GM23248 (cell line): ENCODE data around the gene DNHD1. TPM values are rescaled to one million over a fixed set of nuclear protein-coding genes. Genes with fewer than 3 reads are reported as not detected.

Experiments
- DNase-seq: peaks from one replicate; pipeline ENCODE4 v3.0.0-alpha.2; 2015
- H2AFZ ChIP-seq: fragments of 200-600 bp; sonication (generic); 2 replicates; pipeline ENCODE4 v1.6.1; 2016; ENCODE audit warnings: antibody characterized with exemption
- H3F3A ChIP-seq: fragments of 200-600 bp; sonication (generic); 2 replicates; pipeline ENCODE4 v1.6.1; 2016; ENCODE audit warnings: mild to moderate bottlenecking, antibody characterized with exemption, mixed run types; ENCODE audit not compliant: insufficient read depth
- H3K27ac ChIP-seq: fragments of 200-600 bp; sonication (generic); 2 replicates; pipeline ENCODE4 v1.5.1; 2016; ENCODE audit warnings: mild to moderate bottlenecking
- H3K27me3 ChIP-seq: fragments of 200-600 bp; sonication (generic); replicated peaks from 2 replicates; pipeline ENCODE4 v1.6.1; 2016; ENCODE audit warnings: mild to moderate bottlenecking; ENCODE audit not compliant: insufficient read depth
- H3K36me3 ChIP-seq: fragments of 200-600 bp; sonication (generic); 2 replicates; pipeline ENCODE4 v1.6.1; 2016; ENCODE audit warnings: low read depth, mild to moderate bottlenecking
- H3K4me1 ChIP-seq: fragments of 200-600 bp; sonication (generic); 2 replicates; pipeline ENCODE4 v1.6.1; 2016; ENCODE audit warnings: mild to moderate bottlenecking; ENCODE audit not compliant: insufficient read depth
- H3K4me2 ChIP-seq: fragments of 200-600 bp; sonication (generic); one replicate; pipeline ENCODE4 v1.6.1; 2016; ENCODE audit warnings: mild to moderate bottlenecking; ENCODE audit not compliant: unreplicated experiment
- H3K4me3 ChIP-seq: fragments of 200-600 bp; sonication (generic); 2 replicates; pipeline ENCODE4 v1.5.1; 2016; ENCODE audit warnings: mild to moderate bottlenecking
- H3K79me2 ChIP-seq: fragments of 200-600 bp; sonication (generic); 2 replicates; pipeline ENCODE4 v1.6.1; 2016; ENCODE audit warnings: mild to moderate bottlenecking; ENCODE audit not compliant: insufficient read depth
- H3K9ac ChIP-seq: fragments of 200-600 bp; sonication (generic); 2 replicates; pipeline ENCODE4 v1.6.1; 2016; ENCODE audit warnings: mild to moderate bottlenecking
- H3K9me2 ChIP-seq: fragments of 200-600 bp; sonication (generic); 2 replicates; pipeline ENCODE4 v1.6.1; 2016; ENCODE audit warnings: mixed run types, mild to moderate bottlenecking, moderate library complexity; ENCODE audit not compliant: insufficient read depth
- H3K9me3 ChIP-seq: fragments of 200-600 bp; sonication (generic); one replicate; pipeline ENCODE4 v1.6.1; 2017; ENCODE audit warnings: low read depth
- H4K20me1 ChIP-seq: fragments of 200-600 bp; sonication (generic); 2 replicates; pipeline ENCODE4 v1.6.0; 2016; ENCODE audit not compliant: insufficient read depth
- EZH2 ChIP-seq: fragments of 200-600 bp; sonication (generic); IDR thresholded peaks from 2 replicates; pipeline ENCODE4 v1.6.1; 2018; ENCODE audit warnings: antibody characterized with exemption, mild to moderate bottlenecking; ENCODE audit not compliant: insufficient read depth, poor library complexity, severe bottlenecking
- EZH2phosphoT487 ChIP-seq: fragments of 200-600 bp; sonication (generic); IDR thresholded peaks from 2 replicates; pipeline ENCODE4 v1.6.1; 2018; ENCODE audit warnings: antibody characterized with exemption, moderate library complexity, mild to moderate bottlenecking, low read depth; ENCODE audit not compliant: insufficient read depth
- WGBS, 2 experiments: methylation state at CpG; one replicate each; pipeline ENCODE4 v1.1.6; 2015 to 2017; ENCODE audit warnings: low lambda C conversion rate in 2 of 2, low coverage in 1 of 2; ENCODE audit errors: missing lambda C conversion rate in 2 of 2; 5-methylcytosine and 5-hydroxymethylcytosine counted together
- in situ Hi-C: fragments of 300-500 bp; cut with MboI; formaldehyde crosslinking; loops from 2 replicates; pipeline ENCODE4 v1.15.0; 2020
- polyA plus RNA-seq: library from polyadenylated mRNA; unstranded; fragments of >200 nt; fragmentation: Nextera tagmentation; extraction: Ambion mirVana; gene quantifications from 2 replicates; pipeline ENCODE4 v1.2.1, GENCODE V29; 2016
- total RNA-seq: library from RNA; depleted of rRNA; stranded (reverse); fragments of >200 nt; shearing (Covaris generic); gene quantifications from 2 replicates; pipeline ENCODE4 v1.2.3, GENCODE V29; 2014

Gene DNHD1
- total and polyA plus RNA-seq, 2 experiments from 2014 or later = 1.1 to 2.2 TPM

GRCh38 chr11:6610591-6610990 is 113.5 kb downstream of the DNHD1 start:
- no peaks in the 10 kb centered on the region for H4K20me1 ChIP-seq
- peak overlapping the region; percentile 80 for H3K9ac ChIP-seq
- H3K9me3 ChIP-seq = no peaks in the 10 kb centered on the region
- peak overlapping the region; percentile 82 for H3K4me2 ChIP-seq
- peaks cover 38% of the 10 kb centered on the region for H3K4me1 ChIP-seq
- DNase-seq = no peak
- peaks cover 32% of the 10 kb centered on the region for H3K36me3 ChIP-seq
- no peak for TF ChIP-seq EZH2phosphoT487
- TF ChIP-seq EZH2 = no peak
- peaks cover 66% of the 10 kb centered on the region for H3F3A ChIP-seq
- H2AFZ ChIP-seq = no peak overlapping the region
- WGBS, 2 experiments = 64 to 67% methylated on average over 6 of the region's 6 CpGs
- peak overlapping the region; percentile 74 for H3K4me3 ChIP-seq
- H3K9me2 ChIP-seq = no peaks in the 10 kb centered on the region
- H3K27me3 ChIP-seq = no peaks in the 10 kb centered on the region
- H3K79me2 ChIP-seq = peaks cover 59% of the 10 kb centered on the region
- H3K27ac ChIP-seq = peak overlapping the region; percentile 88; the same call in 1 of the 2 replicates
- in situ Hi-C loops = no loop called here

- no peak for TF ChIP-seq EZH2
- in situ Hi-C loops = no loop called here
- Histone ChIP-seq H3K27ac (peak overlapping the region; percentile 88), H3F3A (peaks cover 59% of the 10 kb centered on the region), H3K9me2 (no peaks in the 10 kb centered on the region), H3K4me2 (peak overlapping the region; percentile 82), H4K20me1 (no peaks in the 10 kb centered on the region), H3K9me3 (no peaks in the 10 kb centered on the region), H3K27me3 (no peaks in the 10 kb centered on the region), H2AFZ (no peak overlapping the region), H3K36me3 (peaks cover 32% of the 10 kb centered on the region), H3K9ac (peak overlapping the region; percentile 80), H3K4me3 (peak overlapping the region; percentile 74), H3K4me1 (peaks cover 31% of the 10 kb centered on the region), H3K79me2 (peaks cover 52% of the 10 kb centered on the region)
- peak; percentile 58 for DNase-seq
- WGBS, 2 experiments = 13 to 15% methylated on average over 29 to 31 of the region's 39 CpGs
Observed at GRCh38 chr11:6611092-6611962, 114.2 kb downstream of the DNHD1 start.

GRCh38 chr11:6611963-6612212 is 114.8 kb downstream of the DNHD1 start:
- no peaks in the 10 kb centered on the region for H3K27me3 ChIP-seq
- peaks cover 51% of the 10 kb centered on the region for H3K79me2 ChIP-seq
- H3F3A ChIP-seq = peaks cover 55% of the 10 kb centered on the region
- peaks cover 32% of the 10 kb centered on the region for H3K36me3 ChIP-seq
- no peaks in the 10 kb centered on the region for H4K20me1 ChIP-seq
- no peak for TF ChIP-seq EZH2
- no peak for TF ChIP-seq EZH2phosphoT487
- H3K9me2 ChIP-seq = no peaks in the 10 kb centered on the region
- H3K4me1 ChIP-seq = peaks cover 26% of the 10 kb centered on the region
- peak overlapping the region; percentile 88 for H3K27ac ChIP-seq
- DNase-seq = no peak
- H3K4me3 ChIP-seq = peak overlapping the region; percentile 74
- H3K4me2 ChIP-seq = peak overlapping the region; percentile 82
- no peaks in the 10 kb centered on the region for H3K9me3 ChIP-seq
- WGBS, 2 experiments = 0% methylated on average over 9 to 22 of the region's 36 CpGs
- H2AFZ ChIP-seq = no peak overlapping the region
- in situ Hi-C loops = no loop called here
- H3K9ac ChIP-seq = peak overlapping the region; percentile 80

- Histone ChIP-seq H3K4me3 (peak within 1 kb of the TSS; percentile 74), H3F3A (peaks cover 51% of the 10 kb centered on the region), H3K79me2 (peaks cover 53% of the 10 kb centered on the region), H3K9me3 (no peaks in the 10 kb centered on the region), H3K36me3 (peaks cover 32% of the 10 kb centered on the region), H3K27ac (peak within 1 kb of the TSS; percentile 88), H3K4me1 (peaks cover 27% of the 10 kb centered on the region), H3K4me2 (peak within 1 kb of the TSS; percentile 92), H4K20me1 (no peaks in the 10 kb centered on the region), H3K9ac (peak within 1 kb of the TSS; percentile 80), H3K9me2 (no peaks in the 10 kb centered on the region), H2AFZ (peak within 1 kb of the TSS; percentile 79), H3K27me3 (no peaks in the 10 kb centered on the region)
- WGBS, 2 experiments = 1 to 2% methylated on average over 48 to 51 of the region's 51 CpGs
- in situ Hi-C loops = no loop called here
- TF ChIP-seq EZH2 (no peak), EZH2phosphoT487 (no peak)
- peak; percentile 98 for DNase-seq
Observed at GRCh38 chr11:6612213-6613041, 115.3 kb downstream of the DNHD1 start, which contains the start of gene TAF10. TAF10 (minus strand) TSS chr11:6612216; CDS start chr11:6612189, 27 bp downstream.
